BJ (cell line): ENCODE measurements around the gene RANBP17. TPM values are rescaled to one million over a fixed set of nuclear protein-coding genes. Genes with fewer than 3 reads are reported as not detected.

Experiments
- CTCF ChIA-PET: fragments of 350-600 bp; formaldehyde crosslinking; extraction: SDS; loops from one replicate; lab custom pipeline; 2021; ENCODE audit warnings: antibody characterized with exemption, inconsistent platforms; lab: Yijun Ruan, JAX
- POLR2A ChIA-PET: fragments of 300-600 bp; sonication (Branson Sonifier 250); formaldehyde crosslinking; extraction: SDS; loops from one replicate; lab custom pipeline; 2021; ENCODE audit warnings: antibody characterized with exemption; lab: Charles Lee
- DNase-seq: peaks from one replicate; pipeline ENCODE4 v3.0.0-alpha.2; 2011; ENCODE audit warnings: low read depth
- H3K27me3 ChIP-seq: 2 replicates; pipeline ENCODE4 v1.6.0; 2011; ENCODE audit warnings: low read length; ENCODE audit not compliant: control insufficient read depth, insufficient read depth
- H3K36me3 ChIP-seq: 2 replicates; pipeline ENCODE4 v1.5.1; 2011; ENCODE audit warnings: low read length; ENCODE audit not compliant: control insufficient read depth, insufficient read depth
- H3K4me3 ChIP-seq: 2 replicates; pipeline ENCODE4 v1.5.1; 2011; ENCODE audit warnings: low read depth, mild to moderate bottlenecking, control low read depth, low read length
- CTCF ChIP-seq: IDR thresholded peaks from 2 replicates; pipeline ENCODE4 v1.5.1; 2011; ENCODE audit warnings: low read depth, mild to moderate bottlenecking, control low read depth, inconsistent platforms, low read length, moderate library complexity; ENCODE audit not compliant: insufficient read depth
- polyA plus RNA-seq: library from polyadenylated mRNA; depleted of rRNA; stranded (reverse); fragments of >200 nt; gene quantifications from 2 replicates; pipeline ENCODE4 v1.2.3, GENCODE V29; 2011

RANBP17 gene
- polyA plus RNA-seq, 1 experiment, result 10.5 TPM

GRCh38 chr5:171127314-171127713 lies 265.5 kb downstream of the RANBP17 start:
- H3K4me3 ChIP-seq, result no peak overlapping the region
- POLR2A ChIA-PET, result no interaction called here
- peak; percentile 6 for DNase-seq
- no peak for TF ChIP-seq CTCF
- no peaks in the 10 kb centered on the region for H3K27me3 ChIP-seq
- no peaks in the 10 kb centered on the region for H3K36me3 ChIP-seq
- CTCF ChIA-PET, result no interaction called here

GRCh38 chr5:171128136-171128535 lies 266.3 kb downstream of the RANBP17 start:
- no peak for TF ChIP-seq CTCF
- DNase-seq, result no peak
- no peaks in the 10 kb centered on the region for H3K36me3 ChIP-seq
- POLR2A ChIA-PET, result no interaction called here
- CTCF ChIA-PET, result no interaction called here
- H3K27me3 ChIP-seq, result no peaks in the 10 kb centered on the region
- no peak overlapping the region for H3K4me3 ChIP-seq

DNA sequence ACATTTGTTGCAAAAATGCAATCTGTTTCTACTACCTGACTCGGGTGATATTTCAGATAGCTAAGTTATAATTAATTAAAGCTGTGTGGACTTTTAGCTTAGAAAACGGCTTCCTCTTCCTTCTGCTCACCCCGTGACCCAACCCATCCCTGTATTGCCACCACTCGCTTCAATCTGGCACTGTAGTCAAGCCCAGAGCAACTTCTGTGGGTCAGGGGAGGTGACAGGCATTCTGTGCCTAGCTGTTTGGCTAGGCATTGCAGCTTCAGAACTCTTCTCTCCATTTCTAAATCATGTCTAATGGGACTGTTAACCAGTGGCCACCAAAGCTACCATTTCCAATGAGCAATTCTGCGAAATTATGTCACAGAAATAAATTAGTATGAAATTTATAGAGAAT lies 267.5 kb downstream of the RANBP17 start:
- no peak for TF ChIP-seq CTCF
- H3K36me3 ChIP-seq, result no peaks in the 10 kb centered on the region
- H3K4me3 ChIP-seq, result no peak overlapping the region
- no peaks in the 10 kb centered on the region for H3K27me3 ChIP-seq
- no peak for DNase-seq
- ChIA-PET POLR2A (interaction anchor here (0.6 kb wide), 1 partner anchor 30 kb away, joined by 5 read pairs; no protein-coding TSS in a partner anchor), CTCF (interaction anchor here (0.6 kb wide), 1 partner anchor 268 kb away, joined by 4 read pairs; no protein-coding TSS in a partner anchor)

DNA sequence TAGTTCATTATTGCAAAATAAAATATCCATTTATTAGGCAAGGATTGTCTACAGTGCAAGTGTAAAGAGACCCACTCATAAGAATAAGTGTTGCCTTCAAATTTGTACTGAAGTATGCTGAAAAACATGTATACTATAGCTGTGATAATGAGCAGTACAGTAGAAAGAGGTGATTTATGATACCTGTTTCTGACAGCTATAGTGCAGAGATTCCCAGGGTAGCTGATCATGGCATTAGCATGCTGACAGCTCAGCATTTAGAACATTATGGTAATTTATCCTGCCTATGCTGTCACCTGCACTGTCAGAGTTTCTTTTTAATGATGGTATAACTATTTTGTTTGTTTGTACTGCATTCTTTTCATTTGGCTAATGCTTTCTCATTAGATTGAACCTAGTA lies 269.7 kb downstream of the RANBP17 start:
- ChIA-PET POLR2A (interaction anchor here (0.7 kb wide), 1 partner anchor 1314 kb away, joined by 3 read pairs; no protein-coding TSS in a partner anchor), CTCF (interaction anchor here (0.6 to 1.2 kb wide), 2 partner anchors 10 to 11 kb away, joined by 3 read pairs; no protein-coding TSS in a partner anchor)
- no peaks in the 10 kb centered on the region for H3K27me3 ChIP-seq
- H3K4me3 ChIP-seq, result no peak overlapping the region
- DNase-seq, result no peak
- TF ChIP-seq CTCF, result no peak
- no peaks in the 10 kb centered on the region for H3K36me3 ChIP-seq

DNA sequence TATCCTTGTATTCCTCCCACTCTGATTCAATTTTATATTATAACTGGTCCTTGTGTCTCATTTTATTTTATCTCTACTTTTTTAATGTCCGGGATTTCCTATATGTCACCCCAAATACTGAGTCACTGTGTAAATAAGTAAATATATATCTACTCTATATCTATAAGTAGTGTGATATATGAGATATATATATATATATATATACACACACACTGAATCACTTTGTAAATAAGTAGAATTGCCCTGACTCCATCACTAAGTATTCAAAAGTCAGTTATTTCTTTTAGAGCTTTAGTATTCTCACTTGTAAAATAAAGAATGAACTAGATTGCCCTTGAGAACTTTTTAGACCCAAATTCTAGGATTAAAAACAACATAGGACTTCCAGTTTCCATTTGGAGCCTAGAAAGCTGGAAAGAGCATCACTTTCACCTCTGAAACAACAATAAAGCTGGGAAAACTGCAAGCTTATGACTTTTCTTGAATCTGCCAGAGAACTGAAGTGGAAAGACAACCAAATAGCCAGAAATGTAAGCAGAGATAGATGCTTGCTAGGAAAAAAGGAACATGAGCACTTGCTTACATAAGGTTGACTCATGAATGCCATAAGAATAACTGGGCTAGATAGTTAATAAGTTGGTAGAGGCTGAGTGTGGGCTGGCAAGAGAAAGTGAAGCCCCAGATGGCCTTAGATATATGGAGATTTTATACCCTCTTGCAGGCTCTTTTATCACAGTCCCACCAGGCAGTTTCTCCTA lies 276.1 kb downstream of the RANBP17 start:
- no peak for DNase-seq
- CTCF ChIA-PET, result no interaction called here
- POLR2A ChIA-PET, result no interaction called here
- H3K27me3 ChIP-seq, result no peaks in the 10 kb centered on the region
- H3K36me3 ChIP-seq, result no peaks in the 10 kb centered on the region
- TF ChIP-seq CTCF, result no peak
- H3K4me3 ChIP-seq, result no peak overlapping the region
